Hindlimb muscle (tissue), 1 donor: ENCODE results near the gene RAP2A. TPM values are rescaled to one million over a fixed set of nuclear protein-coding genes. Genes with fewer than 3 reads are reported as not detected.

ENCODE experiments used
- DNase-seq: peaks from one replicate; pipeline ENCODE4 v3.0.0-alpha.2; 2013
- polyA plus RNA-seq: library from polyadenylated mRNA; unstranded; fragments of 120-200 nt; gene quantifications from one replicate; pipeline ENCODE4 v1.2.1, GENCODE V29; 2013; ENCODE audit not compliant: insufficient read length

Gene RAP2A
- polyA plus RNA-seq, 1 donor: 24.9 TPM

DNA sequence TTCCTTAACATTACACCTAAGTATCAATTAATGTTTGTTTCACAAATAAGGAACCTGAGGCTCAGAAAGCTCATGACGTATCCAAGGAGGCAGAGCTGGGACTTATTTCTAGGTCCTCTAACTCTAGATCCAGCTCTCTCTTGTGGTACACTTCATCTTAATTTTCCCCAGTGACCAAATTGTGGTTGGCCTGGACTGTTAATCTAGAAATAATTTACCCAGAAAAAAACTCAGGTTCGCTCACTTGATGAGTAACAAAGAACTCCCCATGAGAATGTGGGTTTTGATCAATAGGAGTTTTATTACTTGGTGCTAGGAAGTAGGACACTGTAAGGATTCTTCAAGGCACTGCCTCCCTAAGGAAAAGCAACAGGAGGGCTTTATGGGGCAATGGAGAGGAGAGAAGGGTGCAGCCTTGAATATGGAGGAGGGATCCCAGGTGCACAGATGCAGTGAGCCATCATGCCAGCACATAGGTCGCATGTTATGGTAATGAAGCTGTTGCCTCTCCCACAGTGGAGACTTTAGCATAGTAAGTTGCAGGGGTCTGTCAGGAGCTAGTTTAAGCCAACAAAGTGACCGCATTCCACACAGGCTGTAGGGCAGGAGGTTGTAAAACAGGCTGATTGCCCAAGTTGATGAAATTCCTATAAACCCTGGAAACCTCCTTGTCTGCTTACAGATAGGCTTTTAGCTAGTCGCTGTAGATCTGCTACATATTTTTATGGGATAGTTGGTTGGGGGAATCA, 14.7 kb downstream of the RAP2A start:
- DNase-seq: no peak

DNA sequence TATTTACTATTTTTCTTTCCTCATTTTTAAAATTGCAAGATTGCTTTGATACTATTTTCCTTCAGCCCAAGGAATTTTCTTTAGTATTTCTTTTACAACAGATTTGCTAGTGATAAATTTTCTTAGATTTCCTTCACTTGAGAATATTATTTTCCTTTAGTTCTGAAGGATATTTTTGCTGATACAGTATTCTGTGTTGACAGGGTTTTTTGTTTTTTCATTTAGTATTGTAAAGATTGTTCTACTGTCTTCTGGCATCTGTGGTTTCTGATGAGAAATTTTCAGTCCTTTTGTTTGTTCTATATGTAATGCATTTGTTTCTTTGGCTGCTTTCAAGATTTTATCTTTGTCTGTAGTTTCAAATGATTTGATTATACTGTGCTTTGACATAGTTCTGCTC, 20.7 kb downstream of the RAP2A start:
- no peak for DNase-seq

DNA sequence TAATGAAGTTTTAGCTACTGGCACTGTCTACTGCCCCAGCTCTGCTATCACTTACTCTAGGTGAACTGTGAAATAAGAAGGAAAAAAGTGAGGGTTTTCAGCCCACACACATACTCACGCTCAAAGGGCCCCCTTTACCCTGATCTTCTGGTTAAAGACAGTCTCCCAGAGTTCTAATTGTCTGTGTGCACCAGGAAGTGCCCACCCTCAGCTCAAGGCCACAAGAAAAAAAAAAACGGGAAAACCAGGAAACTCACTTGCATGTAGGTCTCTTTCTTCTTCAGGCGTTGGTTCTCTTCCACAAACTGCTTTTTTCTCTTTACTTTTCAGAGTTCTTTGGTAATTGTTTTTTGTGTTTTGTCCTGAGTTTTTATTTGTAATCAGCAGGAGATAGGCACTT, 22.1 kb downstream of the RAP2A start:
- no peak for DNase-seq

DNA sequence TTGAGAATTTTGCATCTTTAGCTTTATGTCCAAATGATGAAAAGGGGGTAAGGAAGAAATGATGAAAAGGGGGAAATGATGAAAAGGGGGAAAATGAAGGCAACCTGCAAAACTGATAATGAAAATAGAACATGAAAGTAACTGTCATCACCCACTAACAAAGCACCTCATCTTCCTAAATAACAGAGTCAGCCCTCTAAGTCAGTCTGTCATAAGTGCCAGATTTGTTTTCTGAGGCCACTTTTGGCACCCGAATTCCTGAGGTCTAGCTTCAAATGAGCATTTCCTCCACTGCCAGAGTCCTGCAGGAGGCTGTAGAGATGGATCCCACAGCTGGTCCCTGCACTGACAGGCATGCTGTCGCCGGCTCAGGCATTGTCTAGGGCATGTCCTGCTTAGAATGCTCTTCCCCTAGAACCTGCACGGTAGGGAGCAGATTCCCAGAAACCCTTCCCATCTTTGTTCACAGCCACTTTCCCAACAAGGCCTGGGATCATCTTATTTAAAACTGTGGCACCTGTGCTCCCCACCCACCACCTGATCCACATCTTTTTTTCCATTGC, 25.3 kb downstream of the RAP2A start:
- DNase-seq: no peak

DNA sequence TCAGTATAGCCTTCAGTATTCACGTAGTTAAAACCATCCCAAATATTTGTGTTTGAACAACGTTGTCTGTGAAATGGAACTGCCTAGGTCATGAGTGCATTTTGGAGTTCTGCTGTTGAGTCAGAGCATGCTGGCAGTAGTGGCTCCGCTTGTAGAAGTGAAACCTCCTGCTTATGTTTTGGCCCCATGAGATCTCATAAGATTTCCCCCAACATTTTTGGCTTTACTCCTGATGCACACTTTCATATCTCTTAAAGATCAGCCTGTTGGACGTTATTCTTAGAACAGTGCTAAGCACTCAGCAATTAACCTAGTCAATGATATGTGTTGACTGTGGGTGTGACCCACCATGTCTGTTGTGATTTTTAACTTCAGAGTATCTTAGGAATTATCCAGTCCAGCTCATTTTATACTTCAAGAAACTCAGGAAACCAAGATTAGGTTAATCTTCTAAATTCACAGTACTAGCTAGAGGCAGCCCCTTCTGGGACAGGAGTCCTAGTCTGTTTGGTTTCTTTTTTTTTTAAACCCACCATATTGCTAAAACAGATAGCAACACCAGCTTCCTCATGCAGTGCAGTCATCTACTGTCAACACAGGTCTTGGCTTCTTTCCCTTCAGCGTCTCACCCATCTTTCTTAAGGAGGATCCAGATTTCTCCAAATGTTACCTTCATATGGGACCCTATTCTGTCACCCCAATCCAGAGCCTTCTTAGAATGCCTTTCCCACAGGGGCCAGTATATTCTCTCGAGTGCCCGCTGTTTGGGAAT, 26.2 kb downstream of the RAP2A start:
- DNase-seq: no peak

DNA sequence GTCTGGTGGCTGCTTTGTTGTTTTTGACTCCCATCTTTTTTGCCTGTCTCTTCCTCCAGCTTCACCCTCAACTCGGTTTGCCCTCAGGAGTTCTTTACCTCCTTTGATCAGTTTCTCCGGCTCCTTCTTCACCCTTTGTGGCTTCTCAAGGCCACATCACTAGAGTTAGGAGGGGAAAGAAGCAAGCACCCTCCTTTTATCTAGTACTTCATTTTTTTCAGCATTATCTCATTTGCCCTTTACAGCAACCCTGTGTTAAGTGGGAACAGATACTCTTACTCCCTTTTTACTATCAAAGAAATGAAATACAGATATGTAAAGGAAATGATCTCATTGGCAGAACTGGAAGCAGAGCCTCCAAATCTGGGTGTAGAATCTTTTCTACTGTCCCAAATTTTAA, 26.9 kb downstream of the RAP2A start:
- DNase-seq: no peak

DNA sequence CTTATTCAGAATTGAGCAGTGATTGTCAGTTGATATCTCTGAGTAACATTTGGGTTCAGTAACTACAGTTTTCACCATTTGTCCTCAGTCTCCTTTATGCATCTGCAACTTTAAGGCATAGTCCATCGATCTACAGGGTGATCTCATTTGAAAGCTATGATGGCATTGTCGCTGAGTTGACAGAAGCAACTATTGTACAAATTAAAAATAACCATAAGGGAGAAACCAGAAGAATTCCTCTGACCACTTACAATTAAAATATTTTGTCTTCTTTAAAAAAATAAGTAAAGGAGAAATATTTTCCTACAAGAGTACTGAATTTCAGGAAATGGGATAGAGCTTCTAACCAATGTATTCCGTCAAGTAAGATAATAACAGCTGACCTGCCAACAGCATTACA, 30.6 kb downstream of the RAP2A start:
- DNase-seq: no peak

DNA sequence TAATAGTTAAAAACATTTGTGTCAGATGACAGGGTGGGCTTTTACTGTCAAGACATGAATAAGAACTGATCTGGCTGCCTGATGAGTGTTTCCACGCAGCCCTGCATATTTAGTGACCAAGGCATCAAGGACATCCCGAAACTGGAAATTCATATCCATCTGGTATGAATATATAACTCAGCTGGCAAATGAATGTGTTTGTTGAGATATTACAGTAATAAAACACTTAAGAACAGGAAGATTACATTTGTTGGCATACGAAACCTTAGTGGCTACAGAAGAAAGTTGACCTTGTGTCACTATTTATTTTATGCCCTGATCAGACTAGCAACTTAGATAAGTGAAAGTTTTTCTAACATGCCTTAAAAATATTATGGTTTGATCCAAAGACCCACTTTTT, 32.8 kb downstream of the RAP2A start:
- DNase-seq: no peak

DNA sequence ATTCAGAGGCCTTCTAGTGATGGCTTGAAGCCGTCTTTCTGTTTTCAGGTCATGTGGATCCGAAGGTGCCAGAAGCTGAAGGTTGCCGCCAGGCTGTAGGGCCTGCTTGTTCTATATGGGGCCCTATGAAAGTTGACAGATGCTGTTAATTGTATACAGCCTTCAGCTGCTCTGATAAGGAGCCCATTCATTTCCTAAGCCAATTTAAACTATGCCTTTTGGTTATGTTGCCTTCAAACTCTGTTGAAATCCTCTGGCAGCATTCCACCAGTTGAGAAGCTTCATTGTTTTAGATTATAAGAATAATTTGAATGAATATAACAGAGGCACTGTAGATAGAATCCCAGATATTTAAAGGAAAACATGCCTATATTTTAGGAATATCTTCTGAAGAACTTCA, 34.4 kb downstream of the RAP2A start:
- DNase-seq: no peak

DNA sequence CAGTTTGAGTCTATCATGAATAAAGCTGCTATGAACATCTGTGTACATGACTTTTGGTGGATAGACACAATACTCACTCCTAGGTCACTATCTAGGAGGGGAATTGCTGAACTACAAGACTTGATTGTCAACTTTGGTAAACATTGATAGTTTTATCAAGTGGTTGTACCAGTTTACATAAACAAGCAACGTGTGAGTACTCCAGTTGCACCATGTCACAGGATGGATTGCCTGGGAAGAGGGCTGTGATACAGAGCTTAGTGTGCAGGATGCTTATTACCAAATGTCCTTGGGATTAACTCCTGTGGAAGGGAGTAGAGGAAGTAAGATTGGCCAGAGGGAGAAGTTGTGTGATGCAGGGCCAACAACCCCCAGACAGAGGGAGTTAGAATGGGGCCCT, 37.7 kb downstream of the RAP2A start:
- DNase-seq: no peak

DNA sequence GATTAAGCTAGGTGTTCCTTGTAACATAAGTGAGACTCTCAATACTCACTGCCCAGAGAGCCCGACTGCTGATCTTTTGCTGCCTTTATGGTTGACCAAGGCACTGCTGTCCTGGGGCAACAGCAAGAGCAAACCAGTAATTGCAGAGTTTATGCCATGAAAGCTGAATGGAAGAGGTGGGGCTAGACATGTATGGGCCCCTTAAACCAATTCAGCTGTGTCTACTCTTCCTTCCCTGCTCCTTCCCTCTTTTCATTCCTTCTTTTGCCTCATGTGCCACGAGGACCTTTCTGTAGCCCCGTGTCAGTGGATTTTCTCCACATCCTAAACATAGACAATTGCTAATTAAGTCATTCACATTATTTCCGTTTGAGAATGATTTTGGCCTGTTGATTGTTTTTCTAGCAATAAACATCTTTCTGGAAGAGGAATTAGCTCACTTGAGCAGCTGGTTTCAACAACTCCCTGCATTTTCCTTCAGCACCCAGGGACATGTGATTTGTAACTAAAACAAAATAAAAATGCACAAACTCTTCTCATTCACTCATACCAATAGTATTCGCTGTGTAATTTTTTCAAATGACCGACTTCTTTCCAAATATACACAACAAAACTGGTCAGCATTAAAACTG, 40.5 kb downstream of the RAP2A start:
- DNase-seq: no peak

DNA sequence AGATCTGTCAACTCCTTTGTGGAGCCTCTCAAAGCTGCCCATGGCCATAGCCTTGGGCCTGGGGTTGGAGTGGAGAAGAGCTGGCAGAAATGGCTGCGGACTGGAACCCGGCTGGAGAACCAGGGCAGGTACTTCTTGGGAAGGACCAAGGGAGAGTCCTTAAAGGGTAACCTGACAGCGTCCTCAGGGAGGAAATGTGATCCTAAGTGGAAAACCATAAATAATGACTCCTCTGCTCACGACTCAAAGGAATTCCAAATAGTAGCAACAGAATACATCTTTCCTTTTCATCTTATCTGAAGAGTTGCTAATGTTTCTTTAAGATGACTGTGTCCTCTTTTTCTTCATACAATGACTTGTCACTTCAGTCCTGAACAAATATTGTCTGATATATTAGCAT, 41.0 kb downstream of the RAP2A start:
- no peak for DNase-seq

DNA sequence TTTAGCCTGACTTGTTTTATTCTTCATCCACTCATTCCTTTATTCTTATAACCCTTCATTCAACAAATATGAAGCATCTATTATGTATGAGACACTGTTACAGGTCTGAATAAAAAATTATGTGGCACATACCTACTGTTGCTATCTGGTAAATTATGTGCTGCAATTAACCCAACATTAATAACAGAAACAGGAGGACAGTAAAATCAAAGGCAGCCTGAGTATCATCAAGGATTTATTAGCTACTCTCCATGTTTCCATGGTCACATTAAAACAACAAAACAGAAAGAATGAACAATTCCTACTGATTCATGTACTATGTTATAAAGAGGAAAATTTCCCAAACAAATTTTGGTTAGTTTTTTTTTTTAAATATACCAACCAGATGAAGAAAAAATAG, 43.9 kb downstream of the RAP2A start:
- no peak for DNase-seq

DNA sequence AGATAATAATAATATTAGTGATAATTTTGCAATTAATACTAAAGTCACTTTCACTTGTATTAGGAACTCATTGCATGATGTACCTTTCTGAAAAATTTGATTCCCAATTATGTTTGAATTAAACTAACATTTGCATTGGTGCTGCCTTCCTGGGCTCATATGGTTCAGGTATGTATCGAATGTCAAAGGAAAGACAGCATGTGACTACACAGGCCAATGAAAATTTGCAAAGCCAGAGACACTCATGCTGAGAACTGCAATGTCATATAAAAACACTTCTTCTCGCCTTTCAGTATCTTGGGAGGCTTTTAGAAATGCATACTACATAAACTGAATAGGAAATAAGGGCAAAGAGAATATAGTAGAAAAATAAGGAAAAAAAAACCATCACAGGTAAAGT, 44.3 kb downstream of the RAP2A start:
- DNase-seq: no peak

DNA sequence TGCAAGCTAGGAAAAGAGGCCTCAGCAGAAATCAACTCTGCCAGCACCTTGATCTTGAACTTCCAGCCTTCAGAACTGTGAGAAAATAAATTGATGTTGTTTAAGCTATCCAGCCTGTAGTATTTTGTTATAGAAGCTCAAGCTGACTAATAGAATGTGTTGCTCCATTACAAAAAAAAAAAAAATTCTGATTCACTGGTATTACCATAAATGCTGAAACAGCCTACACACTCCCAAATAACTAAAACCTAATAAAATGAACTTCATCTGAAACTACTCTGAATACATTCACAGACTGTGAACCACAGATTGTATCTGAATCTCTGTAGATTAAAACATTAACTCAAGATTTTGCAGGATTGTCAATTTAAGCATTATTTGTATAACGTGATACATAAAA, 49.5 kb downstream of the RAP2A start:
- DNase-seq: no peak

DNA sequence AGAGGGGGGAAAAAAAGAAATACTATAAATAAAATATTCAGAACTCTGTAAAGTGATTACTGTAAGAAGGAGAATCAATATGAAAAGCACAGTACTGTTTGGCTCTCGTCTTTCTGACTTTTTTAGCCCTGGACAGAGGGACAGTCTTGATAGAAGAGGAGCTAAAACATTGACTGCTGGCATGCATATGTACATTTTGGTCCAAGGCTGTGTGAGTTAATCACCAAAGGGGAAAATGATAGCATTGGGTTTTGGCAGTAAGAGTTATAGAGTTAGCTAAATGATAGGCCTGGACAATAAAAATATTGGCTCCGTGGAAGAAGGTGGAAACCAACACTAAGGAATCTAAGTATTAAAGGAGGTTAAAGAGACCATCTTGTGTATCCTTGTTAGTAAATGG, 50.3 kb downstream of the RAP2A start:
- DNase-seq: no peak

DNA sequence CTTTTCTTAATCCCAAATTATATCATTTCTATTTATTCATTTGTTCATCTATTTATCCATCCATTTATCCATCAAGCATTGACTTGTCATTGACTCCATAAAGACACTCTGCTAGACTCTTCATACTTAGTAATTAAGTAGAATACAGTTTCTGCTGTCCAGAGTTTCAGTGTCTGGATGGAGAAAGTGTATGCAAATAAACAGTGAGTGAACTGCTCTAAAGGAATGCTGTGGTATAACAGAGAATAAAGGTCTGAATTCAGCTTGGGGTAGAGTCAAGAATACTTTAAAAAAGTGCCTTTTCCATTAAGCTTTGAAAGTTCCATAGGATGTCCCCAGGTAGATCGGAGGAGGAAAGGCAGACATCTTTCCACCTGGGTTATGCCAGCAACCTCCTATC, 51.4 kb downstream of the RAP2A start:
- DNase-seq: no peak

DNA sequence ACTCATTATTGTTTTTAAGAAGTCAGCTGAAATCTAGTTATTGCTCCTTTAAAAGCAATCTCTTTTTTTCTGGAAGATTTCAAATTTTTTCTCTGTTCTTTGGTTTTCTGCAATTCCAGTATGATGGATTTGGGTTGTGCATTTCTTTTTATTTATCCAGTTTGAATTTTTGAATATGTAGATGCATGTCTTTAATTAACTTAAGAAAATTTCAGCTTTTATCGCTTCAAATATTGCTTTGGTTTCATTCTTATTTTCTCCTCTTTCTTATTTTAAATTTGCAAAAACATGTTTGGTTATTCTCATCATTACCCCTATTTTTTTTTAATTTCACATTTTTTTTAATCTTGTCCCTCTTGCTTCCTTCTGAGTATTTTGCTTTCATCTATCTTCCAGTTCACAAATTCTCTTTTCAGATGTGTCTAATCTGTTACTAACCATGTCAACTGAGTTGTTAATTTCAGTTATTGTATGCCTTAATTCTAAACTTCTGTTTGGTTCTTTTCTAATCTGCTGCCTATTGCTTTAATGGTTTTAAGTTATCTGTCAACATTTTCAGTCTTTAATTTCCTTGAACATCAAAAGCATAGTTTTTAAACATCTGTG, 56.8 kb downstream of the RAP2A start:
- no peak for DNase-seq

DNA sequence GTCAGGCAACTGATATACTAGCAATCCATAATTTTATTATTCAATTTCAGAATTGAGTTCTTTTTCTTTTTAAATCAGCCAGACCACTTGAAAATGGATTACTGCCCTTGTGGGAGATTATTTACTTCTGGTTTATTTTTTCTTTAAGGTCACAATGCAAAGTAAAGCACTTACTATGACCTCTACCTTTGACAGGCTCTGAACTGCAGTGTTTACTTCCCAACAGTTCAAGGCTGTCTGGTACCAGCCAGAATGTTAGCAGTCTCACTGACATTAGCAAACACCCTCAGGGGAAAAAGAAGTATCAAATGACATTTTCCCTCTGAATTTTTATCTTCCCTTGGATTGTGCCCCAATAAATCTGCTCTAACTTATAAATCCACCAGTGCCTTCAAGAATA, 57.5 kb downstream of the RAP2A start:
- DNase-seq: no peak

DNA sequence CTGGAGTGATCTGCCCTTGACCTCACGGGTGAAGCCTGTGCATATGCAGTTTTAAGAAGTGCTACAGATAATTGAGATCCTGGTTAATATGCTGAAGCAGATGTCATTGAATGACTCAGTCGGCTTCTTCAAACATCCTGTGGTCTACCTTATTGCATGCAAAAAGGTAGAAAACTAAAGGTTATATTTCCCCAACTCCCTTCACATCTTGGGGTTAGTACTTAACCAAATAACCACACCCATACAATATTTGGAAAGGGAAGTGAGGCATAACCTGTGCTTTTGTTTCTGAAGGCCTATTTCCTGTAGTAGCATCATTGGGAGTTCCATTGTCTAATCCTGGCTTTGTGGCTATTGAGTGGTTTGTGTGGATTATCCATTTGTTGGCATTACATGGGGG, 58.3 kb downstream of the RAP2A start:
- DNase-seq: no peak

DNA sequence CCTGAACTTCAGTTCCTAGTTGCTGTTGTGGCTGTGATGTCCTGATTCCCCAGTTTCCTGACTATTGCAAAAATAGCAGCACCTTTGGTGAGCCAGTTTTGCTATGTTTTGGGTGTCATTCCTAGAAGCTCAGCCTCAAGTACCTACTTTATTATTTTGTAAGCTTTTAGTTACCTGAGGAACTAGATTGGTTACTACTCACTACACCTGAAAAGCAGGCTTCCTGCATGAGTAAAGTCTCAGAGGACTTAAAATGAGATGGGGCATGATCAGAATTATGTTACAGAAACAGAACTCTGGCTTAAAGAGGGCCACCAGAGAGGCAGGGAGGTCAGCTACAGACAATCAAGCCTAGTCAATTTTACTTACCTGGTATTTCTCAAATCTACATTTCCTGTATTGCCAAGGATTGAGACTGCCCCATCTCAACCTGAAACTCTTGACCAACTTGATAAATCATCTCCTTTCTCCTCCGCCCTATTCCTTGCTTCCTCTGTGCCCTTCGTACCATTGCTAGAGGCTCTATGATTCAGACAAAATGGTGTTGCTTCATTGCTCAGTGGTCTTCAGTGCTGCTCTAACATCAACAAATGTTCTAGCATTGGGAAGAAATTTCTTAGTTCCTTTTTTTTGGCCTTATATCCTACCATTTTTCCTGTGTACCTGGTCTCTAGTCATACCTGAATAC, 58.9 kb downstream of the RAP2A start:
- DNase-seq: no peak

DNA sequence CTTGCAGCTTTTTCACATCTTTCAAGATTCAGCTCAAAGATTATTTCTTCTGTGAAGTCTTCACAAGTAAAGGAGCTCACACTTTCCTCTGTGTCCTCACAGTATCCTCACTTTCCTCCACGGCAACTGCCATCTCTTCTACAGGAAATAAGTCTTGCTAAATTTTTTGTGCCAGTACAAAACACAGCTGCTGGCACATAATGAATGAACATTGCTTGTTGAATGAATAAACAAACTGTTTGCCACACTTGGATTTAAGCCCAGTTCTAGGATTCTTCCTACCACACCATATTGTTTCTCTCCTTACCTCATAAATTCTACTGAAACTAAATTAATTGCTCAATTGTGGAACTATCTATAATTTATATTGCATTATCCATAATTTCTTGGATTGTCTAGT, 59.5 kb downstream of the RAP2A start:
- DNase-seq: no peak

DNA sequence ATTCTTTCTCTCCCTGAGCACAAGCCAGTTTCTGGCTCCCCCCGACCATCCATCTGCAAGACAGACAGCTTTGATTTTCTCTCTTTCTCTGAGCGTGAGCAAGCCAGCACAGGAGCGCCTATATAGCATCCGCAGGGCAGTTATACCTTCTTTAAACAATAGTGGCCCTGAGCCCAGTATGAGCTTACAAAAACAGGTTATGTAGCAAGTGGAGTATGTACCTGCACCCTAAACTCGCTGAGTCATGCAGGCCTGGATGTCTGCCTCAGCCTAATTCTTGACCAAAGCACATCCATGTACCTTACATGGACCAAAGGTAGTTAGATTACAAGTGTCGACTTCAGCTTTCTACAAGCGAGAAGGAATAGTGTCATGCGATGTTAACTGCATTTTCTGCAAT, 61.7 kb downstream of the RAP2A start:
- DNase-seq: no peak
